ENCODE measurements around the gene WRAP73. TPM values are rescaled to one million over a fixed set of nuclear protein-coding genes. Genes with fewer than 3 reads are reported as not detected.

Gene WRAP73
- total RNA-seq, 2 experiments from 2014 or later: 26.3 to 28.9 TPM

Other genes starting within 250 kb of the WRAP73 start
- gene ARHGEF16, start 195.4 kb downstream of the WRAP73 start, total RNA-seq: not detected
- 1 to 10 TPM; 2.6 to 4.5 TPM for gene MEGF6, start 38.6 kb downstream of the WRAP73 start, total RNA-seq
- 1 to 10 TPM; 6.7 to 7.2 TPM for gene TPRG1L, start 25.1 kb downstream of the WRAP73 start, total RNA-seq
- gene TP73, start 2.4 kb upstream of the WRAP73 start, total RNA-seq: under 1 TPM; 0.32 to 0.40 TPM
- not detected for gene CCDC27, start 102.3 kb upstream of the WRAP73 start, total RNA-seq
- gene SMIM1, start 122.6 kb upstream of the WRAP73 start, total RNA-seq: 1 to 10 TPM; 3.0 to 4.2 TPM
- 10 to 100 TPM; 34.8 to 38.7 TPM for gene LRRC47, start 146.4 kb upstream of the WRAP73 start, total RNA-seq
- 10 to 100 TPM; 33.6 to 35.5 TPM for gene CEP104, start 207.1 kb upstream of the WRAP73 start, total RNA-seq
- 1 to 10 TPM; 7.2 to 8.4 TPM for gene DFFB, start 207.4 kb upstream of the WRAP73 start, total RNA-seq